SU-DHL-6 (cell line): ENCODE measurements around the gene PLEKHM2.

Experiments
- H2AFZ ChIP-seq: fragments of 200-600 bp; sonication (generic); 2 replicates; pipeline ENCODE4 v1.6.1; 2014; ENCODE audit warnings: low read depth, mild to moderate bottlenecking, moderate library complexity, mixed read lengths, antibody characterized with exemption, low read length; ENCODE audit not compliant: severe bottlenecking
- H3F3A ChIP-seq: fragments of 200-600 bp; shearing (Covaris generic); 2 replicates; pipeline ENCODE4 v1.6.0; 2016; ENCODE audit warnings: antibody characterized with exemption, mild to moderate bottlenecking; ENCODE audit not compliant: insufficient read depth
- H3K27ac ChIP-seq: fragments of 200-600 bp; sonication (generic); 2 replicates; pipeline ENCODE4 v1.5.1; 2016; ENCODE audit warnings: low read depth, mild to moderate bottlenecking, low read length, moderate library complexity, mixed read lengths
- H3K27me3 ChIP-seq: fragments of 200-600 bp; sonication (generic), shearing (Covaris generic); 2 replicates; pipeline ENCODE4 v1.6.0; 2014; ENCODE audit warnings: mild to moderate bottlenecking, low read length
- H3K36me3 ChIP-seq: fragments of 200-600 bp; sonication (generic); 2 replicates; pipeline ENCODE4 v1.6.1; 2014; ENCODE audit warnings: mild to moderate bottlenecking, low read length, mixed read lengths
- H3K4me2 ChIP-seq: fragments of 300-600, 200-600 bp; shearing (Covaris generic), sonication (generic); 2 replicates; pipeline ENCODE4 v1.6.0; 2014; ENCODE audit warnings: low read length, low read depth, mild to moderate bottlenecking; ENCODE audit not compliant: poor library complexity, severe bottlenecking
- H3K4me3 ChIP-seq: fragments of 200-600 bp; sonication (generic); 2 replicates; pipeline ENCODE4 v1.5.1; 2014; ENCODE audit warnings: antibody characterized with exemption, low read length, mild to moderate bottlenecking, mixed read lengths; ENCODE audit not compliant: insufficient read depth, poor library complexity, severe bottlenecking
- H3K79me2 ChIP-seq: fragments of 200-600 bp; sonication (generic); 2 replicates; pipeline ENCODE4 v1.6.1; 2014; ENCODE audit warnings: mild to moderate bottlenecking, low read length, moderate library complexity; ENCODE audit not compliant: insufficient read depth
- H3K9ac ChIP-seq: fragments of 200-600 bp; sonication (generic); 2 replicates; pipeline ENCODE4 v1.7.0; 2014; ENCODE audit warnings: mild to moderate bottlenecking, low read length
- H3K9me2 ChIP-seq: fragments of 200-600 bp; sonication (generic); replicated peaks from 2 replicates; pipeline ENCODE4 v1.6.1; 2014; ENCODE audit warnings: low read length; ENCODE audit not compliant: insufficient read depth
- H3K9me3 ChIP-seq: fragments of 200-600 bp; sonication (generic); 2 replicates; pipeline ENCODE4 v1.6.1; 2014; ENCODE audit warnings: low read length, mixed read lengths; ENCODE audit not compliant: insufficient read depth
- H4K20me1 ChIP-seq: fragments of 200-600 bp; sonication (generic); 2 replicates; pipeline ENCODE4 v1.6.1; 2014; ENCODE audit warnings: low read depth, mild to moderate bottlenecking, antibody characterized with exemption, low read length, moderate library complexity, mixed read lengths
- EZH2phosphoT487 ChIP-seq: fragments of 200-600 bp; sonication (generic), shearing (Covaris generic); conservative IDR thresholded peaks from 2 replicates; pipeline ENCODE4 v1.6.1; 2018; ENCODE audit warnings: mild to moderate bottlenecking, antibody characterized with exemption, low read length, moderate library complexity, mixed read lengths
- TF ChIP-seq, protein P1 (sequence below): fragments of 200-600 bp; sonication (generic); IDR thresholded peaks from one replicate; pipeline ENCODE4 v1.5.1; 2017; ENCODE audit warnings: antibody characterized with exemption, mild to moderate bottlenecking, low read length, moderate library complexity; ENCODE audit not compliant: insufficient read depth, poor library complexity, severe bottlenecking

Gene PLEKHM2

DNA sequence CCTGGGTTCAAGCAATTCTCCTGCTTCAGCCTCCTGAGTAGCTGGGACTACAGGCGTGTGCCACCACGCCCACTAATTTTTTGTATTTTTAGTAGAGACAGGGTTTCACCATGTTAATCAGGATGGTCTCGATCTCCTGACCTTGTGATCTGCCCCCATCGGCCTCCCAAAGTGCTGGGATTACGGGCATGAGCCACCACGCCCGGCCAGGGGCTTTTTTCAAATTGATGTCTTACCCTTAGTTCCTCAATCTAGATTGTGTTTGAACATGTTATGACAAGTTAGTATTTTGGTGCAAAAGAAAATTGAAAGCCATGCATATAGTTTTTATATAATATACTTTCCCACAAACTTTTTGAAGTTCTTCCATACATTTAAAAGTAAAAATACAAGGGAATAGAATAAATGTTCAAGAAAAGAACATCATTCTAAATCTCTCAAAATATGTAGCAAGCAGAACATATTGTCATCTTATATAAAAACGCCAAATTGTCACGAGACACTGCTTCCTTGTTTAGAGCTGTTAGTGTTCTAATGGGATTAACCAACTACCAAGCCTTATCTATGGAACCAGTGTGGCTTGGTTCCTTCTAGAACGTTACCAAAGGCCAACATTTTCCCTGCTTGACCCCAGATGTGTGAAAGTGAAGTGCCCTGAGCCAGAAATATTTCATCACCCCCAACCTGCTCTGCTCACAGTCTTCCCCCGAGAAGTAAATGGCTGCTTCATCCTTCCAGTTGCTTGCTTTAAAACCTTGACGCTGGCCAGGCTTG, 9.5 kb upstream of the PLEKHM2 start:
- no peak overlapping the region for H2AFZ ChIP-seq
- H3K9ac ChIP-seq = no peak overlapping the region
- H4K20me1 ChIP-seq = no peaks in the 10 kb centered on the region
- no peaks in the 10 kb centered on the region for H3K27me3 ChIP-seq
- H3K4me3 ChIP-seq = no peak overlapping the region
- H3K4me2 ChIP-seq = no peak overlapping the region
- no peaks in the 10 kb centered on the region for H3K9me2 ChIP-seq
- H3K36me3 ChIP-seq = no peaks in the 10 kb centered on the region
- H3K79me2 ChIP-seq = no peaks in the 10 kb centered on the region
- H3K9me3 ChIP-seq = no peaks in the 10 kb centered on the region
- no peak for TF ChIP-seq EZH2phosphoT487
- TF ChIP-seq, protein P1, sequence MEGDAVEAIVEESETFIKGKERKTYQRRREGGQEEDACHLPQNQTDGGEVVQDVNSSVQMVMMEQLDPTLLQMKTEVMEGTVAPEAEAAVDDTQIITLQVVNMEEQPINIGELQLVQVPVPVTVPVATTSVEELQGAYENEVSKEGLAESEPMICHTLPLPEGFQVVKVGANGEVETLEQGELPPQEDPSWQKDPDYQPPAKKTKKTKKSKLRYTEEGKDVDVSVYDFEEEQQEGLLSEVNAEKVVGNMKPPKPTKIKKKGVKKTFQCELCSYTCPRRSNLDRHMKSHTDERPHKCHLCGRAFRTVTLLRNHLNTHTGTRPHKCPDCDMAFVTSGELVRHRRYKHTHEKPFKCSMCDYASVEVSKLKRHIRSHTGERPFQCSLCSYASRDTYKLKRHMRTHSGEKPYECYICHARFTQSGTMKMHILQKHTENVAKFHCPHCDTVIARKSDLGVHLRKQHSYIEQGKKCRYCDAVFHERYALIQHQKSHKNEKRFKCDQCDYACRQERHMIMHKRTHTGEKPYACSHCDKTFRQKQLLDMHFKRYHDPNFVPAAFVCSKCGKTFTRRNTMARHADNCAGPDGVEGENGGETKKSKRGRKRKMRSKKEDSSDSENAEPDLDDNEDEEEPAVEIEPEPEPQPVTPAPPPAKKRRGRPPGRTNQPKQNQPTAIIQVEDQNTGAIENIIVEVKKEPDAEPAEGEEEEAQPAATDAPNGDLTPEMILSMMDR = no peak
- no peak overlapping the region for H3K27ac ChIP-seq
- 0 out of 2 replicates have a peak, but pooled peaks cover 4% of the 10 kb centered on the region for H3F3A ChIP-seq

DNA sequence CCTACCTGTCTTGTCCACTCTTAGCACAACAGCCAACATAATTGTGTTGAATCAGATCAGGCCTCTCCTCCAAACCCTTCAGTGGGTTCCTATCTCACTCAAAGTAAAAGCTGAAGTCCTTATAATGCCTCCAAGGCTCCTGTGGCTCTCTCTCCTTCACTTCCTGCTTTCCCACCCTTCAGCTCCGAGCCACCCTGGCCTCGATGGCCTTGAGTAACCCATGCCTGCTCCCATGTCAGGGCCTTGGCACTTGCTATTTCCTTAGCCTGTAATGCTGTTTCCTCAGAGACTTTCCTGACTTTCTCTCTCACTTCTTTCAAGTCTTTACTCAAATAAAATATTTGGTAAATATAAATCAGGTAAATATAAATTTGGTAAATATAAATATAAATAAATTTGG, 8.1 kb upstream of the PLEKHM2 start:
- Histone ChIP-seq H3K79me2 (no peaks in the 10 kb centered on the region), H3F3A (no peaks in the 10 kb centered on the region), H4K20me1 (no peaks in the 10 kb centered on the region), H3K9me3 (no peaks in the 10 kb centered on the region), H3K27ac (no peak overlapping the region), H3K9ac (no peak overlapping the region), H2AFZ (no peak overlapping the region), H3K4me3 (no peak overlapping the region), H3K9me2 (no peaks in the 10 kb centered on the region), H3K36me3 (no peaks in the 10 kb centered on the region), H3K27me3 (no peaks in the 10 kb centered on the region), H3K4me2 (no peak overlapping the region)
- TF ChIP-seq, protein P1 = no peak
- no peak for TF ChIP-seq EZH2phosphoT487

DNA sequence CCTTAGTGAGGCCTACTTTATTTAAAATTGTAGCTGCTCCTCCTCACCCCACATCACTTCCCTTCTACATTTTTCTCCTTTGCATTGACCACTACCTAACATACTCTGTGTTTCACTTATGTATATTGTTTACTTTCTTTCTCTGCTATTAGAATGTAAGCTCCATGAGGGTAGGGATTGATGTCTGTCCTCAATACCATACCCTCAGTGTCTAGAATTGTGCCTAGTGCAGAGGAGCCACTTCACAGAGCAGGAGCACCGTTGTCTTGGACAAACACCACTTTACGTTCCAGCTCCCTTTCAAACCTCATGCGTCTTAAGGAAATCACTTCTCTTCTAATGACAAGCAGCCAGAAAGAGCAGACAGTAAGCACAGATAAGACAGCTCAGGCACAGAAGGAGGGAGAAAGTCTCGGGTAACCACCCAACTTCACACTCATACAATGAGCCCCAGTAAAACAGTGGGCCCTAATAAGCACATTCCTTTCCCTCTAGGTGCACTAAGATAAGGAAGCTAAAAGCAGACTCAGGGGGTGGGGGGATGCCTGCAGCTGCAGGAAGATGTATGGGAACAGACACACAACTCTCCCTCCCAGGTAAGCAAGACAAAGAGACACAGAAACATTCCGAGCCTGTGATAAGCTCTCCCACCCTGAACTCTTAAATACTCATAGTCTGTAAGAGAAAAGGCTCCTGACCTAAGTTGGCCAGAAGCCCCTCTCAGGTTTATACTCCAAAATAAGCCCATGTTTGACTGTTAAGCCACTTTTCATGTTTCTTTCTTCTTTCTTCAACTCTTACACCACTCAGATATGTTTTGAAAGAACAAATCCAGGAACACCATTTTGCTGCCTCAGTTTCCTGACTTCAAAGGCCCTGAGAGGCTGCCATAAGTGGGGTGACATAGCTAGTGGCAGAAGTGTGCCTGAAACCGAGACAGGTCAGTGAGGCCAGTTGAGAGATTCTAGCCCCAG, 7.1 kb upstream of the PLEKHM2 start:
- Histone ChIP-seq H2AFZ (no peak overlapping the region), H3K9me2 (no peaks in the 10 kb centered on the region), H3K36me3 (no peaks in the 10 kb centered on the region), H3K79me2 (no peaks in the 10 kb centered on the region), H3K27me3 (no peaks in the 10 kb centered on the region), H3K4me2 (no peak overlapping the region), H3K27ac (no peak overlapping the region), H3K9me3 (no peaks in the 10 kb centered on the region), H3K9ac (no peak overlapping the region), H3K4me3 (no peak overlapping the region), H3F3A (peaks cover 4% of the 10 kb centered on the region; the same call in 1 of the 2 replicates), H4K20me1 (no peaks in the 10 kb centered on the region)
- TF ChIP-seq, protein P1 = no peak
- TF ChIP-seq EZH2phosphoT487 = no peak
